Muscle of leg (tissue), 11 donors: ENCODE results near the gene PNPLA3. TPM values are rescaled to one million over a fixed set of nuclear protein-coding genes. Genes with fewer than 3 reads are reported as not detected.

Source experiments
- DNase-seq: peaks from one replicate; pipeline ENCODE4 v3.0.0; 2013
- H3K27ac ChIP-seq: one replicate; pipeline ENCODE4 v1.5.1; 2013; ENCODE audit warnings: mild to moderate bottlenecking, low read length, control low read depth
- H3K27me3 ChIP-seq: one replicate; pipeline ENCODE4 v1.6.1; 2013; ENCODE audit warnings: low read length; ENCODE audit not compliant: control insufficient read depth, insufficient read depth
- H3K36me3 ChIP-seq: one replicate; pipeline ENCODE4 v1.6.1; 2013; ENCODE audit warnings: low read length; ENCODE audit not compliant: control insufficient read depth, insufficient read depth
- H3K4me1 ChIP-seq: one replicate; pipeline ENCODE4 v1.6.1; 2013; ENCODE audit warnings: low read length; ENCODE audit not compliant: control insufficient read depth, insufficient read depth
- H3K4me3 ChIP-seq: one replicate; pipeline ENCODE4 v1.5.1; 2013; ENCODE audit warnings: low read length, control low read depth
- H3K9me3 ChIP-seq: replicated peaks from 2 replicates; pipeline ENCODE4 v1.6.1; 2013; ENCODE audit warnings: low read depth, low read length; ENCODE audit not compliant: control insufficient read depth
- WGBS: methylation state at CpG from one replicate; pipeline ENCODE4 v1.1.5; 2013; ENCODE audit warnings: missing lambda C conversion rate; ENCODE audit not compliant: insufficient coverage; 5-methylcytosine and 5-hydroxymethylcytosine counted together
- polyA plus RNA-seq, 8 donors: library from polyadenylated mRNA; unstranded; fragments of 120-200 nt; gene quantifications; one replicate each; pipeline versions ENCODE4 v1.2.1 to v1.2.3, GENCODE V29; 2013; ENCODE audit warnings: inconsistent platforms in 1 of 8, low replicate concordance in 1 of 8; ENCODE audit not compliant: insufficient read length in 8 of 8, insufficient read depth in 1 of 8
- total RNA-seq: library from RNA; stranded (reverse); fragments of 120-200 nt; gene quantifications from one replicate; pipeline ENCODE4 v1.2.4, GENCODE V29; 2013

PNPLA3 gene
- total and polyA plus RNA-seq, 9 donors, result 0.18 to 0.79 (median 0.35) TPM

DNA sequence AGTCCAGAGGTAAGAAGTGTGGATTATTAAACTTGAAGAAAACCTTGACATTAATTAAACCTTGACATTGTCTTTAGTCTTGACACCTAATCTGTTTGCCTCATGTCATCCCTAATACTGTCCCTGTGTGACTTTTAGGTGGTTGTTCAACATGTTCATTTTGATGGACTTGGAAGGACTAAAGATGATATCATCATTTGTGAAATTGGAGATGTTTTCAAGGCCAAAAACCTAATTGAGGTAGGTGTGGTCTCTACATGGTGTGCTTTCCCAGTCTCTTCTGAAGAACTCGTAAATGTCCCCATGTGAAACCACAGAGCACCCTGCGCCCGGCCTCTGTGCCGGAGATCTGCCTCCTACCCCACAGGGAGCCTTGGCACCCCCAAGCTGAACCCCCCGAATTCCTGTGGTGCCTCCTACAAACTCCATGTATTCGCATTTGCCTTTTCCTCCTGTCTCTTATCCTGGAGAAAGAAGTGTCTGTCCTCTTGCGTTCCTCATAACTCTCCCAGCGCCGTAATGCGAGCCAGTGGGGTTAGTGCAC is 40.8 kb downstream of the PNPLA3 start:
- WGBS, result 90% methylated on average over 10 of the region's 10 CpGs
- no peaks in the 10 kb centered on the region for H3K27me3 ChIP-seq
- no peak overlapping the region for H3K4me3 ChIP-seq
- H3K36me3 ChIP-seq, result peaks cover 53% of the 10 kb centered on the region
- H3K9me3 ChIP-seq, result no peaks in the 10 kb centered on the region
- no peaks in the 10 kb centered on the region for H3K4me1 ChIP-seq
- no peak for DNase-seq
- no peak overlapping the region for H3K27ac ChIP-seq

- Histone ChIP-seq H3K27me3 (no peaks in the 10 kb centered on the region), H3K36me3 (peaks cover 71% of the 10 kb centered on the region), H3K9me3 (no peaks in the 10 kb centered on the region), H3K4me3 (no peak overlapping the region), H3K27ac (no peak overlapping the region), H3K4me1 (no peaks in the 10 kb centered on the region)
- 95% methylated on average over 7 of the region's 7 CpGs for WGBS
- no peak for DNase-seq
Observed at GRCh38 chr22:43967069-43967468, 43.5 kb downstream of the PNPLA3 start.

- no peak for DNase-seq
- Histone ChIP-seq H3K27ac (no peak overlapping the region), H3K27me3 (no peaks in the 10 kb centered on the region), H3K4me3 (no peak overlapping the region), H3K36me3 (peaks cover 79% of the 10 kb centered on the region), H3K9me3 (no peaks in the 10 kb centered on the region), H3K4me1 (no peaks in the 10 kb centered on the region)
- WGBS, result no CpG with 5 or more reads among the region's 7 CpGs
Observed at GRCh38 chr22:43968614-43969013, 45.0 kb downstream of the PNPLA3 start.

- H3K36me3 ChIP-seq, result peaks cover 77% of the 10 kb centered on the region
- H3K9me3 ChIP-seq, result no peaks in the 10 kb centered on the region
- DNase-seq, result no peak
- H3K4me3 ChIP-seq, result no peak overlapping the region
- H3K4me1 ChIP-seq, result no peaks in the 10 kb centered on the region
- 90% methylated on average over 14 of the region's 19 CpGs for WGBS
- H3K27me3 ChIP-seq, result no peaks in the 10 kb centered on the region
- H3K27ac ChIP-seq, result no peak overlapping the region
Observed at GRCh38 chr22:43969021-43969878, 45.6 kb downstream of the PNPLA3 start.

- Histone ChIP-seq H3K9me3 (no peaks in the 10 kb centered on the region), H3K4me1 (no peaks in the 10 kb centered on the region), H3K4me3 (no peak overlapping the region), H3K27me3 (no peaks in the 10 kb centered on the region), H3K27ac (no peak overlapping the region), H3K36me3 (peaks cover 79% of the 10 kb centered on the region)
- no peak for DNase-seq
- WGBS, result 93% methylated on average over 3 of the region's 8 CpGs
Observed at GRCh38 chr22:43969989-43970755, 46.6 kb downstream of the PNPLA3 start.

DNA sequence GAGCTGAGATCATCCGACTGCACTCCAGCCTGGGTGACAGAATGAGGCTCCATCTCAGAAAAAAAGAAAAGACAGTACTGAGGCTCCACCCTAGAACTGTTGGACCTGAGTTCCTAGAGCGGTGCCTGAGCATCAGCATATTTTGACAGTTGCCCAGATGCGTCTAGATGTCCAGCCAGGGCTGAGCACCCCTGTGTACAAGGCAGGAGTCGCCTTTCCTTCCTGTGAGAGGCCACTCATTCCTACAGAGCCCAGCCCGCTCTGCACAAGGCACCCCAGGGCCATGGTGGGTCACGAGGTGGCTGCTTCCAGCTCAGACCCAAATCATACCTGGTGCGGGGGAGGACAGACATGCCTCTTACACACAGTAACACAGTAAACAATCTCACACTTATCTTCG is 47.5 kb downstream of the PNPLA3 start:
- H3K4me1 ChIP-seq, result no peaks in the 10 kb centered on the region
- no peaks in the 10 kb centered on the region for H3K9me3 ChIP-seq
- 93% methylated on average over 4 of the region's 8 CpGs for WGBS
- H3K4me3 ChIP-seq, result no peak overlapping the region
- H3K27ac ChIP-seq, result no peak overlapping the region
- no peaks in the 10 kb centered on the region for H3K27me3 ChIP-seq
- peaks cover 79% of the 10 kb centered on the region for H3K36me3 ChIP-seq
- no peak for DNase-seq

DNA sequence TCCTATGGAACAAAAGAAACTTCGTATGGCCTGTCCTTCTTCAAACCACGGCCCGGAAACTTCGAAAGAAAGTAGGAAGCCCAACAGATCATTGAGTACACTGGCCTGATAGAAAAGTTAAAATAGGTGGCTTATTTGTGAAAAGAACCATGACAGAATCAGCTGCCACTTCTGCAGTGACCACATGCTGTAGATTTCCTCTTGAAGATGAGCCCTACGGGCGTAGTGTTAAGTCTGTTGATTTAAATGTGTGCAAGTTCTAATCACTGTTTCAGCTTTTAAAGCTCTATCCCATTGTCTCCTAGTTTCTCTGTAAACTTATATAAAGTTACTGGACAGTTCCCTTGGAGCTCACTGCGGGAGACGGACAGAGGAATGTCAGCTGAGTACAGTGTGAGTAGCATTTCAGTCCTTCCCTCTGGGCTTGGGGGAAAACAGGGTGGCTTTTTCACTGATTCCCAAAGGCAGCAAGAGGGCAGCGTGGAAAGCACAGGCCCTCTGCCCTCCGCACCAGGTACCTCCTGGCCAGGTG is 49.4 kb downstream of the PNPLA3 start:
- no peaks in the 10 kb centered on the region for H3K9me3 ChIP-seq
- no peaks in the 10 kb centered on the region for H3K27me3 ChIP-seq
- H3K36me3 ChIP-seq, result peaks cover 79% of the 10 kb centered on the region
- DNase-seq, result no peak
- WGBS, result 91% methylated on average over 5 of the region's 10 CpGs
- H3K27ac ChIP-seq, result no peak overlapping the region
- H3K4me3 ChIP-seq, result no peak overlapping the region
- no peaks in the 10 kb centered on the region for H3K4me1 ChIP-seq

GRCh38 chr22:43974028-43974545 is 50.5 kb downstream of the PNPLA3 start:
- H3K4me3 ChIP-seq, result no peak overlapping the region
- DNase-seq, result no peak
- peaks cover 80% of the 10 kb centered on the region for H3K36me3 ChIP-seq
- 86% methylated on average over 18 of the region's 19 CpGs for WGBS
- no peaks in the 10 kb centered on the region for H3K9me3 ChIP-seq
- no peaks in the 10 kb centered on the region for H3K4me1 ChIP-seq
- H3K27me3 ChIP-seq, result no peaks in the 10 kb centered on the region
- no peak overlapping the region for H3K27ac ChIP-seq

GRCh38 chr22:43975041-43975440 is 51.4 kb downstream of the PNPLA3 start:
- no peaks in the 10 kb centered on the region for H3K9me3 ChIP-seq
- H3K27me3 ChIP-seq, result no peaks in the 10 kb centered on the region
- H3K27ac ChIP-seq, result no peak overlapping the region
- no peaks in the 10 kb centered on the region for H3K4me1 ChIP-seq
- H3K4me3 ChIP-seq, result no peak overlapping the region
- whole genome bisulfite sequencing, result 0% methylated on average over 1 of the region's 4 CpGs
- H3K36me3 ChIP-seq, result peaks cover 79% of the 10 kb centered on the region
- DNase-seq, result no peak
